ENCODE measurements around the gene TLK1. TPM values are rescaled to one million over a fixed set of nuclear protein-coding genes. Genes with fewer than 3 reads are reported as not detected.

The TLK1 gene
- total and polyA plus RNA-seq, 2 donors (not counting 3 experiments of a cell fraction or from before 2014, with no cell fraction given), result 5.8 to 62.7 TPM

- FAIRE-seq (no peak), DNase-seq (ENCODE audit: low read depth, low spot score) (no peak)
- dilution Hi-C loops (cut with MboI; ENCODE audit: extremely low pct_ligation_motif_present, low sequenced_read_pairs) (no loop called here), intact Hi-C loops (cut with micrococcal nuclease) (no loop called here)
- TF ChIP-seq CTCF (IDR thresholded peaks at IDR 0.05; ENCODE audit: extremely low read depth in 1 of 2, insufficient read depth in 1 of 2, low read depth in 1 of 2, low read length in 2 of 2) (no peak), MAX (IDR thresholded peaks at IDR 0.05; ENCODE audit: insufficient read depth, insufficient read length) (no peak), EZH2 (IDR thresholded peaks at IDR 0.05; ENCODE audit: borderline replicate concordance, low read depth, low read length, severe bottlenecking) (no peak), GATA2 (IDR thresholded peaks at IDR 0.05; ENCODE audit: insufficient read depth, insufficient read length, low read depth, low read length) (no peak), POLR2A (IDR thresholded peaks at IDR 0.05; ENCODE audit: low read depth, low read length) (no peak), MYC (IDR thresholded peaks at IDR 0.05; ENCODE audit: low read depth, low read length) (no peak), JUN (IDR thresholded peaks at IDR 0.05; ENCODE audit: borderline replicate concordance, insufficient read depth, insufficient read length, low read depth) (no peak), POLR2AphosphoS5 (IDR thresholded peaks at IDR 0.05; ENCODE audit: insufficient read depth, low read depth, low read length) (no peak), FOS (IDR thresholded peaks at IDR 0.05; ENCODE audit: borderline replicate concordance, insufficient read depth, low read length) (no peak)
- H3K4me2 ChIP-seq (ENCODE audit: insufficient read depth, low read length), result no peak overlapping the region
- no peak overlapping the region for H3K4me3 ChIP-seq (replicated peaks in 1 of 3; ENCODE audit: insufficient read depth in 1 of 3, low read depth in 1 of 3, low read length in 3 of 3)
- H3K27ac ChIP-seq (ENCODE audit: insufficient read depth, low read depth, low read length), result no peak overlapping the region
- no peaks in the 10 kb centered on the region for H3K27me3 ChIP-seq (ENCODE audit: control insufficient read depth in 2 of 2, insufficient read depth in 2 of 2, low read length in 2 of 2)
- no peaks in the 10 kb centered on the region for H3K79me2 ChIP-seq (ENCODE audit: control insufficient read depth, insufficient read depth, low read length)
- no peak overlapping the region for H3K9ac ChIP-seq (replicated peaks; ENCODE audit: extremely low read depth, insufficient read depth, low read length)
- H4K20me1 ChIP-seq (replicated peaks; ENCODE audit: control insufficient read depth, extremely low read depth, insufficient read depth, low read length), result no peaks in the 10 kb centered on the region
- no peak overlapping the region for H2AFZ ChIP-seq (ENCODE audit: low read depth, low read length)
- ChIA-PET POLR2A (no interaction called here), CTCF (no interaction called here)
- H3K36me3 ChIP-seq (ENCODE audit: control insufficient read depth in 2 of 2, extremely low read depth in 1 of 2, insufficient read depth in 2 of 2, low read length in 2 of 2), result no peaks in the 10 kb centered on the region
- no peaks in the 10 kb centered on the region for H3K9me1 ChIP-seq (replicated peaks; ENCODE audit: control insufficient read depth, extremely low read depth, insufficient read depth, low read length)
- BruUV-seq (replicated peaks), result no TSS peak
- no peaks in the 10 kb centered on the region for H3K9me3 ChIP-seq (replicated peaks; ENCODE audit: control insufficient read depth, insufficient read depth, low read length)
- no peaks in the 10 kb centered on the region for H3K4me1 ChIP-seq (ENCODE audit: control insufficient read depth, extremely low read depth, insufficient read depth, low read length)
Observed at GRCh38 chr2:171169333-171169732, 8.6 kb upstream of the TLK1 start.

Data from endothelial cell of umbilical vein (primary cell).